ENCODE data around the gene GNG7.
A peak's percentile ranks its signal among the peaks of the same experiment; 100 is the strongest.
"Not testable (repeated sequence)": the region's sequence is repeated elsewhere in the genome, so short reads cannot be mapped to it uniquely, and the experiment has no call there.

The GNG7 gene

DNA sequence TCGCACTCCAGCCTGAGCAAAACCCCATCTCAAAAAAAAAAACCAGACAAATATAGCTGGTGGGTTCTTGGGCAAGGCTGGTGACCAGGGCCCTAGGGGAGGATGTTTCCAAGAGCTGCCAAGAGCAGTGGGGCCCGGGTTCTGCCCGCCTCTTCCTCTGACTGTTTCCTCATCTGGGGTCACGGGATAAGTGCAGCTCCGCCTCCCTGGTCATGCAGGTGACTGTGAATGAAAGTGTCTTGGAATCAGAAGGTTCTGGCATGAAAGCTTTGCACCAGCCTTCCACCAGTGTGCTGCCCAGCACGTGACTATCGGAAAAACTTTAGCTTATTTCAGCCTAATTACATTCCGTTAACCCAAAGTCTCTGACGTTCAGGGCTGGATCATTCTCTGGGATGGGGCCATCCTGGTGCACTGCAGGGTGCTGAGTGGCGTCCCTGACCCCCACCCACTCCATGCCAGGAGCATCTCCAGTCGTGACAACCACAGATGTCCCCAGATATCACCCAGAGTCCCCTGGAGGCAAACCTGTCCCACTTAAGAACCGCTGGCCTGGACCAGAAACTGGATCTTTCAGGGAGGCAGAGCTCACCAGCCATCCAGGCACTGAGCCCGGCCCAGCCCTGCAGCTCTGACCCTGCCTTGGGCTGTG lies 85.6 kb downstream of the GNG7 start:
- no peak for DNase-seq

DNA sequence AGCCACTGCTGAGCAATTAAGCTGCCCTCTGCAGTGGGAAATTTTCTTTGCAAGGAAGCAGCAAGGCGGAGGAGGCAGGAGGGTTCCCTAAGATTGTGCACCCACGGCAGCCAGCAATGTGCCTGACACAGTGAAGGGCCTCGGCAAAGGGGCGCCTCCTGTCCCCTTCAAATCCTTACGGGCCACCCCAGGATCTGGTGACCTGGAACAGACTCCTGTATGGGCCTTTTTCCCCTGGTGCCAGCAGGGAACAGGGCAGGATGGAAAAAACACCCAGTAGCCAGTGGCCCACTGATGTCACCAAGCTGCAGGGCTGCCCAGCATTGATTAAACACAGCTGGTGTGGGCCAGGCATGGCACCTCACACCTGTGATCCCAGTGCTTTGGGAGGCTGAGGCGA lies 86.7 kb downstream of the GNG7 start:
- no peak for DNase-seq

DNA sequence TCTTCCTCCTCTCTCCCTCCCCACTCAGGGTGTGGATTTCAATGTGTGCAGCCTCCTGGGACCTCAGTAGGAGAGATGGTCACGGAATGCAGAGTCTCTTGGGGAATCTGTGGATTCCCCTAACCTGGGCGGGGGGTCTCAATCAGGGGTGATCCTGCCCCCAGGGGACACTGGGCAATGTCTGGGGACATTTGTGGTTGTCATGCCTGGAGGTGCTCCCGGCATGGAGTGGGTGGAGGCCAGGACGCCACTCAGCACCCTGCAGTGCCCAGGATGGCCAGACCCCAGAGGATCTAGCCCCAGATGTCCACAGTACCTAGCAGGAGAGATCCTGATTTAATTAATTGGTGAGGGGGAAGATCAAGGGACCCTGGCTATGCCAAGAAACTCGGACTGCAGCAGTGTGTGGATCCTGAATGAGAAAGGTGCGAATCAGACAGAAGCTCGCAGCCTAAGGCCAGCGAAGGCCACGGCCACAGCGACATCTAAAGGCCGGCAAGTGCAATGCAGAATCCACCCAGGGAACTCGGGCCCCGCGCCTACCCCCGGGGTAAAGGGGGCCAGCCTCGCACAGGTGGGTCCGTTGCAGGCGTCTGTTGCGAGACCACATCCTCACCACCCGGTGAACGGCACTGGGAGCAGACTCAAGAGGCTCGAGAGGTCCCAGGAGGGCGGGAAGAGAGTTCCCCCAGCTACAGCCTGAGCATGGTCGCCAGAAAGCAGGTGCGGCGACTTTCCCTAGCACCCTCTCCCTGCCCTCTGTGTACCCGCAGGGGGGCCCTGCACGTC lies 88.8 kb downstream of the GNG7 start:
- peak; percentile 42 for DNase-seq

- no peak for DNase-seq
These were observed 89.8 kb downstream of the GNG7 start for GRCh38 chr19:2612619-2613249.

DNA sequence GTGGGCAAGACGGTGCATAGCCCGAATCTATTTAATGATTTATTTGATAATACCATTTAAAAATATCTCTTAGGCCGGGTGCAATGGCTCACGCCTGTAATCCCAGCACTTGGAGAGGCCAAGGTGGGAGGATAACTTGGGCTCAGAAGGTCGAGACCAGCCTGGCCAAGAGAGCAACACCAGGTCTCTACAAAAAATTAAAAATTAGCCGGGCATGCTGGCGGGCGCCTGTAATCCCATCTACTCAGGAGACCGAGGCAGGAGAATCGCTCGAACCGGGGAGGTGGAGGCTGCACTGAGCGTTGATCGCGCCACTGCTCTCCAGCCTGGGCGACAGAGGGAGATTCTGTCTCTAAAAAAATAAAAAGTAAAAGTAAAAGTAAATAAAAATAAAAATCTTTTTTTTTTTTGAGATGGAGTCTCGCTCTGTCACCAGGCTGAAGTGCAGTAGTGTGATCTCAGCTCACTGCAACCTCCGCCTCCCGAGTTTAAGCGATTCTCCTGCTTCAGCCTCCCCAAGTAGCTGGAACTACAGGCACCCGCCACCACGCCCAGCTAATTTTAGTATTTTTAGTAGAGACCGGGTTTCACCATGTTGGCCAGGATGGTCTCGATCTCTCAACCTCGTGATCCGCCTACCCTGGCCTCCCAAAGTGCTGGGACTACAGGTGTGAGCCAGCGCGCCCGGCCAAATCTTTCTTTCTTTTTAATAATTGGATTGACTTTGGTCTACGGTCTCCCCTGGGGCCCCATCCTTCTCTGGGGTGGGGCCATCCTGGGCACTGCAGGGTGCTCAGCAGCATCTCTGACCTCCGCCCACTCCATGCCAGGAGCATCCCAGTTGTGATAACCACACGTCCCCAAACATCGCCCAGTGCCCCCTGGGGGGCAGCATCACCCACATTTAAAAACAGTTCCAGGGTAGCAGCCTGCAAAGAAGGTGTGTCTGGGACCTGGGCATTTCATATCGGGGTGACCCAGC lies 90.7 kb downstream of the GNG7 start:
- DNase-seq: no peak

- DNase-seq: peak; percentile 97
These were observed 91.6 kb downstream of the GNG7 start for GRCh38 chr19:2610637-2611482.

DNA sequence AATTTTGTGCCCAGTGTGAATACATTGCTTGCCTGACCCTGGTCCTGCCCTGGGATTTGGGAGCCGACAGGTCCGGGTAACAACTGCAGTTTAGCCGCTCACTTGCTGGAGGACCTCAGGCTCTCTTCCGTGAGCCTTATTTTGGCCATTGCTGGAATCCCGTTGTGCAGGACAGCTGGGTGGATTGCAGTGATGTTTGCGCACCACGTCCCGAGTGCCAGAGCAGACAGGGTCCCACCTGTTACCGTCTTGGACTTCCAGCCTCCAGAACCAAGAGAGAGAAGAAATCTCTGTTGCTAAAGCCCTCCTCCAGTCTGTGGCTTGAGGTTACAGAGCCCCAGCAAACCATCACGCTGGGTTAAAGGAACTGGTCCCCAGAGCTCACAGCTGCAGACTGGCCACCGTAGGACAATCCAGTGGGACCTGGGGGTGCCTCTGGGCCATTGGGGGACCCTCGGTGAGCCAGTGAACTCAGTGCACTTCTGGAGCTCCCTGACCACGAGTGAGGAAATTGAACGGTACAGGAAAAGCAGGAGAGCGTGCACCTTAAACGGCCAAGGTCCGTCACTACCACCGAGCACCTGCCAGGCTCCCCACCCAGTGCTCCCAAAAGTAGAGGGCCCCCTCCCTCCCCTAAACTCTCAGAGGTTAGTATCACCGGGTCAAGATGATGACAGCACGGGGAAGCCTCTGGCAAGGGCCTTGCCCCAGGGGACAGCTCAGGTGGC lies 92.9 kb downstream of the GNG7 start:
- no peak for DNase-seq

DNA sequence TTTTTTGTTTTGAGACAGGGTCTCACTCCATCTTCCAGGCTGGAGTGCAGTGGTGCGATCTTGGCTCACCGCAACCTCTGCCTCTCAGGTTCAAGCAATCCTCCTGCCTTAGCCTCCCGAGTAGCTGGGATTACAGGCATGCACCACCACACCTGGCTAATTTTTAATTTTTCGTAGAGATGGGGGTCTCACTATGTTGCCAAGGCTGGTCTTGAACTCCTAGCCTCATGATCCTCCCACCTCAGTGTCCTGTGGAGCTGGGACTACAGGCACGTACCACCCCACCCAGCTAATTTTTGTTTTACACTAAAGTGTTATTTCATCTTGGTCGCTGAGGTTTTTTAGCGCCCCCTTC lies 93.5 kb downstream of the GNG7 start:
- not testable (repeated sequence) for DNase-seq

- no peak for DNase-seq
These were observed 93.9 kb downstream of the GNG7 start for GRCh38 chr19:2608602-2608922.

- DNase-seq: no peak
These were observed 94.5 kb downstream of the GNG7 start for GRCh38 chr19:2607712-2608601.

DNA sequence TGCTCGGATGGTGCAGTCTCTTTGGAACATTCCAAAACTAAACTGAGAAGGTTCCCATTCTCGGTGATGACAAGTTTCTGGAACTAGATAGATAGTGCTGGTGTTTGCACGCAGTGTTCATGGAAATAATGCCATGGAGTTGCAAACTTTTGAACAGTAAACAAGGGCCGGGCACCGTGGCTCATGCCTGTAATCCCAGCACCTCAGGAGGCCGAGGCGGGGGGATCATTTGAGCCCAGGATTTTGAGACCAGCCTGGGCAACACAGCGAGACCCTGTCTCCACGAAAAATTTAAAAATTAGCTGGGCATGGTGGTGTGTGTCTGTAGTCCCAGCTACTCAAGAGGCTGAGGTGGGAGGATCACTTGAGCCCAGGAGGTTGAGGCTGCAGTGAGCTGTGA lies 95.7 kb downstream of the GNG7 start:
- DNase-seq: not testable (repeated sequence)

DNA sequence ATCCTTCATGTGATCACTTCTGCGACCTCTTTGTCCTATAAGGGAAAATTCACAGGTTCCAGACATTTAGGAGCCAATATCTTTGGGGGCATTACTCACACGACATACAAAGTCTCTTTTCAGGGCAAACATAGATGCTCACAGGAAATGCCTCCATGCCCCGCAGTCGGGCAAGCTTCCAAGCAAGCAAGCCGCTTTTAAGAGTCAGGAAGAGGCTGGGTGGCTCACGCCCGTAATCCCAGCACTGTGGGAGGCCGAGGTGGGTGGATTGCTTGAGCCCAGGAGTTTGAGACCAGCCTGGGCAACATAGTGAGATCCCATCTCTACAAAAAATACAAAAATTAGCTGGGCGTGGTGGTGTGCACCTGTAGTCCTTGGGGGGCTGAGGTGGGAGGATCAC lies 96.6 kb downstream of the GNG7 start:
- peak; percentile 51 for DNase-seq

DNA sequence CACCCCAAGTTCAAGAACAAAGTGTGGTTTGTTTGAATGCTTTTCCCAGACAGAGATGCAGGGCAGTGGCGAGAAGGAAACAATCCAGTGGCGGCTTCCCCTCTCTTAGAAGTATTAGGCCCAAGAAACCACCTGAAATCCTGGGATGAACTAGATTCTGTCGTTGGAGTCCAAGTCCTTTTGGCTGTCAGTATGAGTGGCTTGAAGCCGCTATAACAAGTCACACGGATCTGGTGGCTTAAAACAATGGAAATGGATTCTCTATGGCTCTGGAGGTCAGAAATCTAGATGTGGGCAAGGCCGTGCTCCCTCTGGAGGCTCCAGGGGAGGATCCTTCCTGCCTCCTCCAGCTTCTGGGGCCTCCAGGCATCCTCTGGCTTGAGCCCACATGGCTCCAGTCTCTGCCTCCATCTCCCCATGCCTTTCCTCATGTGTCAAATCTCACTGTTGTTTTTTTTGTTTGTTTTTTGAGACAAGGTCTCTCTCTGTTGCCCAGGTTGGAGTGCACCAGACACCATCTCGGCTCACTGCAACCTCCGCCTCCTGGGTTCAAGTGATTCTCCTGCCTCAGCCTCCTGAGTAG lies 97.7 kb downstream of the GNG7 start:
- DNase-seq: no peak

DNA sequence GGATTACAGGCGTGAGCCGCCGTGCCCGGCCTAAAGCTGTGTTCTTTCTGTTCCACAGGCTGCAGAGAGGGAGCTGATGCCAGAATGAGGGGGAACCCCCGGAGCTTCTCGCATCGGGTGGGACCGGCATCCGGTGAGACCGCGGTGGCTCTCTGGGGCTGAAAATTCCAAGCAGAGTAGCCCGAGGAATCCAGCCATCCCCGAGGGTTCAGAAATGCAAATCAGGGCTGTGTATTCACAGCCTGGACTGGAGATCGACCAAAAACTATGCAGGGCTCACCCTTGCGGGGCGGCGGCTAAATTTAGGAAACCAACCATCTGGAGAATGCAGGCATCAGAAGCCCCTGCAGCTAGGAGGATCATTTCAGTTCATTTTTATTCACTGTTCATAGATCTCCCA lies 99.2 kb downstream of the GNG7 start:
- DNase-seq: peak; percentile 83

DNA sequence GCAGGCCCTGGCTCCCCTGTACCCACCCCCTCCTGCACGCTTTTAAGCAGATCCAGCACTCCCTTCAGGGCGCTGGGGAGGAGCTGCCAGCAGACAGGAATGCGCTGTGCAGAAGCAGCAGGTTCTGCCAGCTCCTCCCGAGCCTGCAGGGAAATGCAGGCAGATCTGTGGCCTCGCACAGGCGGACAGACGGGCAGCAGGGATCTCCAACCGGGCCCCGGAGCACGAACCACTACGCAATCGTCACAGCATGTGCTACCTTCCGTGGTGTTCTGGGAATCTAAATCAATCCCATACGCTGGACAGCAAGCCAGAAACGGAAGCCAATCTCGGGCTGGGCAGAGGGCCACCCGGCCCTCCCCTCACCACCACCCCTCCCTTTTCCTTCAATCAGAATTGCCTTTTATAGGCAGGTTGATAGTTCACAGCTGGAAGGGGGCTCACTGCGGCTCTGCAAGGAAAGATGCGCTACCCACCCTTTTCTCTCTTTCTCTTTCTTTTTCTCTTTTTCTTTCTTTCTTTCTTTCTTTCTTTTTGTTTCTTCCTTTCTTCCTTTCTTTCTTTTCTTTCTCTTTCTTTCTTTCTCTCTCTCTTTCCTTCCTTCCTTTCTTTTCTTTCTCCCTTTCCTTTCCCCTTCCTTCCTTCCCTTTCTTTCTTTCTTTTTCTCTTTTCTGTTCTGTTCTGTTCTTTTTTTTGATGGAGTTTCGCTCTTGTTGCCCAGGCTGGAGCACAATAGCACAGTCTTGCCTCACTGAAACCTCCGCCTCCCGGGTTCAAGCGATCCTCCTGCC lies 99.9 kb downstream of the GNG7 start:
- peak; percentile 95 for DNase-seq

DNA sequence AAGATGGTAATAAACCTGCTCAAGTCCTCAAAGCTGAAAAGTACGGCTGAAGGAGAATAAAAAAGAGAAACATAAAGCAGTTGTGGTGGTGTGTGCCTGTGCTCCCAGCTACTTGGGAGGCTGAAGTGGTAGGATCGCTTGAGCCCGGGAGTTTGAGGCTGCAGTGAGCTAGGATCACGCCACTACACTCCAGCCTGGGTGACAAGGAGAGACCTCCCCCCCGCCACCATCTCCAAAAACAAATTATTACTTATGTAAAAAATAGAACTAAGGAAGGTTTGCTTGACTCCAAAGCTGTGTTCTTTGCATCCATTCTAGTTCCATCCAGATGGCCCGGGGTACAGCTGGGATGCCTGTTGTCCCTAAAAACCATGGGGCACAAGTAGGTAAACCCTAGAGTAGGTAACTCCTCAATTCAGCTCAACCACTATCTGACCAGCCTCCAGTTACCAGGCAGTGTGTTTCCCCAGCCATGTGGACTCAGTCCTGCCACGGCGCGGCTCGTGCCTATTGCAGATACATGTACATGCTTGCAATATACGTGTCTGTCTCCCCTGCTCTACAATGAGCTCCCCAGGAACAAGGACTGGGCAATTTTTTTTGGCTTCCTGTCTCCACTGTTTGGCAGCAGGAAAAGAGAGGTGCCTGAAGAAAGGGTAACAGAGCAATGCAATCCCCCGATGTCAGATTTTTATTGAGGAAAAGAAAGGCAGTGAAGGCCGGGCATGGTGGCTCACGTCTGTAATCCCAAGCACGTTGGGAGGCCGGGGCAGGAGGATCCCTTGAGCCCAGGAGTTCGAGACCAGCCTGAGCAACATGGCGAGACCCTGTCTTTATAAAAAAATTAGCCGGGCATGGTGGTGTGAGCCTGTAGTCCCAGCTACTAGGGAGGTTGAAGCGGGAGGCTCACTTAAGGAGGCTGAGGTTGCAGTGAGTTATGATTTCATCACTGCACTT lies 101.3 kb downstream of the GNG7 start:
- no peak for DNase-seq

DNA sequence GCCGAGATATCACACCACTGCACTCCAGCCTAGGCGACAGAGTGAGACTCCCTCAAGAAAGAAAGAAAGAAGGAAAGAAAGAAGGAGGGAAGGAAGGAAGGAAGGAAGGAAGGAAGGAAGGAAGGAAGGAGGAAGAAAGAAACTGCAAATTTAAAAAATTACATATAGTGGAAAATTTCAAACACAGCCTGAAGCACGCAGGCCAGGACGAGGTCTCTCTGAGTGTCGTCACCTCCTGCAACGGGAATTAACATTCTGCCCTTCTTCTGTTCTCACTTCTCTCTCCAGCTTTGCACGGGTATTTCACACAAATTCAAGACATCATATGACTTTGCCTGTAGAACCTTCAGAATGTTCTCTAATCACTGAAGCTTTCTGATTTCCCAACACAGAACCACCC lies 108.2 kb downstream of the GNG7 start:
- no peak for DNase-seq

GRCh38 chr19:2592824-2593223 lies 109.7 kb downstream of the GNG7 start:
- DNase-seq: no peak
